Sigmoid colon (tissue), 7 donors: Measurements from ENCODE around the gene TEX52. TPM values are rescaled to one million over a fixed set of nuclear protein-coding genes. Genes with fewer than 3 reads are reported as not detected.

Experiments
- DNase-seq: peaks from one replicate; pipeline ENCODE4 v3.0.0-alpha.2; 2019
- H3K27ac ChIP-seq, 4 donors: fragments of 200-600 bp; sonication (generic); one replicate each; pipeline ENCODE4 v1.5.1; 2016 to 2019; ENCODE audit warnings: mild to moderate bottlenecking in 1 of 4
- H3K27me3 ChIP-seq, 3 donors: fragments of 200-600 bp; sonication (generic); one replicate each; pipeline ENCODE4 v1.5.1; 2019; ENCODE audit warnings: mild to moderate bottlenecking in 1 of 3
- H3K36me3 ChIP-seq, 4 donors: fragments of 200-600 bp; sonication (generic); one replicate each; pipeline ENCODE4 v1.5.1; 2016 to 2019
- H3K4me1 ChIP-seq, 4 donors: fragments of 200-600 bp; sonication (generic); one replicate each; pipeline ENCODE4 v1.5.1; 2017 to 2019
- H3K4me3 ChIP-seq, 4 donors: fragments of 200-600 bp; sonication (generic); one replicate each; pipeline ENCODE4 v1.5.1; 2017 to 2019; ENCODE audit warnings: mild to moderate bottlenecking in 2 of 4, moderate library complexity in 1 of 4
- H3K9me3 ChIP-seq, 4 donors: fragments of 200-600 bp in 3 of 4; sonication (generic) in 3 of 4; one replicate each; pipeline versions ENCODE4 v1.5.1 to v1.6.1; 2013 to 2019
- EP300 ChIP-seq, 4 donors: sonication (generic); formaldehyde crosslinking; IDR thresholded peaks; one replicate each; pipeline ENCODE4 v1.6.1; 2017; ENCODE audit warnings: antibody characterized with exemption in 4 of 4
- POLR2A ChIP-seq, 2 donors: fragments of 450-650 bp; IDR thresholded peaks; one replicate each; pipeline ENCODE4 v1.6.1; 2016; ENCODE audit warnings: antibody characterized with exemption in 2 of 2, mild to moderate bottlenecking in 2 of 2, moderate library complexity in 2 of 2
- POLR2AphosphoS5 ChIP-seq, 4 donors: sonication (generic); formaldehyde crosslinking; IDR thresholded peaks; one replicate each; pipeline ENCODE4 v1.6.1; 2017; ENCODE audit warnings: antibody characterized with exemption in 4 of 4
- WGBS, 2 donors: extraction: QIAGEN DNeasy Blood & Tissue Kit; methylation state at CpG; one replicate each; pipeline ENCODE4 v1.1.7; 2013; 5-methylcytosine and 5-hydroxymethylcytosine counted together
- intact Hi-C: fragments of 100-400 bp; cut with DNase I; formaldehyde crosslinking; loops from one replicate; pipeline ENCODE4 v1.15.1; 2023
- polyA plus RNA-seq, 3 donors: library from polyadenylated mRNA; stranded (reverse); fragments of 200-250 nt; gene quantifications; one replicate each; pipeline ENCODE4 v1.2.3, GENCODE V29; 2013
- total RNA-seq, 4 donors: library from RNA; depleted of rRNA; stranded (reverse); fragments of >200 nt; gene quantifications; one replicate each; pipeline ENCODE4 v1.1.0, GENCODE V29; 2016
- TF ChIP-seq, protein P1 (sequence below), 4 experiments: fragments of 450-650 bp in 3 of 4; fragments of 200-600 bp in 1 of 4; IDR thresholded peaks; one replicate each; pipeline ENCODE4 v1.5.1; 2016 to 2019; ENCODE audit warnings: antibody characterized with exemption in 4 of 4, mild to moderate bottlenecking in 3 of 4, moderate library complexity in 2 of 4
- donor health status: healthy with polysubstance abuse.
- donor health status: Bipolar disorder and iron deficiency.
- donor health status: healthy.

The TEX52 gene
- total and polyA plus RNA-seq, 7 donors, result not detected

DNA sequence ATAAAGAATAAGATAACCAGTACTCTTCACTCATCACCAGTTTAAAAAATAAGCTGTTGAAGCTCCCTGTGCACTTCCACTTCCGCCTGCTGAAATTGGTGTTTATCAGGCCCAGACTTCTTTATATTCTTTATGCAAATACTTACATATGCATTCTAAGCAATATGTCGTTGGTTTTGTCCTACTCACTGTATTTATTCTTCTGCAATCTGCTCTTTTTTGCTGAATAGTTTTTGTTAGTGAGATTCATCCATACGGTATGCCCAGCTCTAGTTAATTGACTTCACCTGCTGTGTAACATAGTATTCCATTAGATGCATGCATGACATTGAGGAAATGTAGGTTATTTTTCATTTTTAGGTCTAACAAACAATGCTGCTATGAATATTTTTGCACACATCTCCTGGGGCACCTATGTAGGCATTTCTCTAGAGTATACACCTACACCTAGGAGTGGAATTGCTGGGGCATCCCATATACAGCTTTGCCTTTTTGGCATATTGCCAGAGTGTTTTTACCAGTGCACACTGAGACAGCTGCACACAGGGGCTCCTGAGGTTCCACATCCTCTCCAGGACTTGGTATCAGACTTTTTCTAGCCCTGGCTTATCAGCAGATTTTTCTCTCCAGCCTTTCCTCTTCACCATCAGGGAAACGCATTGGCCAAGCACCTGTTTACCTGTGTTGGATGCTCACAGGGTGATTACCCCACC, 21.0 kb downstream of the TEX52 start:
- peaks cover 0 to 29% (median 0%) of the 10 kb centered on the region in 3 donors for H3K27me3 ChIP-seq
- 61 to 77% methylated on average over 4 of the region's 4 CpGs for WGBS, 2 donors
- no peaks in the 10 kb centered on the region for H3K9me3 ChIP-seq
- intact Hi-C loops, result no loop called here
- H3K27ac ChIP-seq, result no peak overlapping the region
- H3K36me3 ChIP-seq, result peaks cover 0 to 14% (median 4%) of the 10 kb centered on the region in 4 donors
- no peak overlapping the region for H3K4me3 ChIP-seq
- peaks cover 0 to 18% (median 14%) of the 10 kb centered on the region in 4 donors for H3K4me1 ChIP-seq
- DNase-seq, result no peak
- TF ChIP-seq POLR2A (IDR thresholded peaks at IDR 0.05) (no peak), POLR2AphosphoS5 (IDR thresholded peaks at IDR 0.05) (no peak), EP300 (IDR thresholded peaks at IDR 0.05) (no peak)
- TF ChIP-seq, protein P1, sequence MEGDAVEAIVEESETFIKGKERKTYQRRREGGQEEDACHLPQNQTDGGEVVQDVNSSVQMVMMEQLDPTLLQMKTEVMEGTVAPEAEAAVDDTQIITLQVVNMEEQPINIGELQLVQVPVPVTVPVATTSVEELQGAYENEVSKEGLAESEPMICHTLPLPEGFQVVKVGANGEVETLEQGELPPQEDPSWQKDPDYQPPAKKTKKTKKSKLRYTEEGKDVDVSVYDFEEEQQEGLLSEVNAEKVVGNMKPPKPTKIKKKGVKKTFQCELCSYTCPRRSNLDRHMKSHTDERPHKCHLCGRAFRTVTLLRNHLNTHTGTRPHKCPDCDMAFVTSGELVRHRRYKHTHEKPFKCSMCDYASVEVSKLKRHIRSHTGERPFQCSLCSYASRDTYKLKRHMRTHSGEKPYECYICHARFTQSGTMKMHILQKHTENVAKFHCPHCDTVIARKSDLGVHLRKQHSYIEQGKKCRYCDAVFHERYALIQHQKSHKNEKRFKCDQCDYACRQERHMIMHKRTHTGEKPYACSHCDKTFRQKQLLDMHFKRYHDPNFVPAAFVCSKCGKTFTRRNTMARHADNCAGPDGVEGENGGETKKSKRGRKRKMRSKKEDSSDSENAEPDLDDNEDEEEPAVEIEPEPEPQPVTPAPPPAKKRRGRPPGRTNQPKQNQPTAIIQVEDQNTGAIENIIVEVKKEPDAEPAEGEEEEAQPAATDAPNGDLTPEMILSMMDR (IDR thresholded peaks at IDR 0.05), result no peak

DNA sequence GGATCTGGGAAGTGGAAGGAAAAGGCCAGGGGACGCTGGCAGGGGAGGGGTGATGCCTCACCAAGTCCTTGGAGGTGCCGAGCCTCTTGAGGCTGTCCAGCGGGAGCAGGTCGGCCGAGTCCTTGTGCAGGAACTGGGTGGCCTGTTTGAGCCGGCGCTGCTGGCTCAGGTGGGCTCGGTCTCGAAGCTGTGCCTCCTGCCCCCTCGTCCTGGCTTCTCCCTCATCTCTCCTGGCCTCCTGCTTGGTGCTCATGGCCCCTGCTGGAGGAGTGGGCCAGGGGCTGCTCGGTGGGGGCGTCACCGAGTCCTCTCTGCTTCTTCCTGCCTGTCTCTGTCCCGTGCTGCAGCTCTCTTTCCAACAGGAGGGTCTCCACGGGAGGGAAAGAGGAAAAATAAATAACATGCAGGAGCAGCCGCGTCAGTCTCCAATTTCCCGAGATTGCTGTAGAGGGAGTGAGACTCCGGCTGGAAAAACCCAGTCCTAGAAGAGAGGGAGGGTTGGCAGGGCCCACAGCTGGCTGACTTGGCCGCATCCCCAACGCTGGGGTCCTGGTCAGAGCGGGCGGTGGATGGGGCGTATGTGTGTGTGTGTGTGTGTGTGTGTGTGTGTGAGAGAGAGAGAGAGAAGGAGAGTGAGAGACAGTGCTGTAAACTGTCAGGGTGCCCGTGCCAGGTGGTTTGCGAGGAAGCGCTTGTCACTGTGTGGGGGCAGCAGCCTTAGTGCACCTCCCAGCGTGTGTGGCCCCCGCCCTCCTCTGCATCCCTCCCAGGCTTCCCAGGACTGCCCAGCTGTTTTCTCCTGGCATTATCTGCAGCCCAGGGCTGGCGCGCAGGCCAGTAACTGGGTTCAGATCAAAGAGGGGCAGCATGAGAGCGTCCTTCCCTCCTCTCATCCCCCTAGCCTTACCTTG, 22.0 kb downstream of the TEX52 start, which contains the start of gene NRIP2:
Gene NRIP2 (minus strand): TSS at position 455 of the 911 bp plus-strand sequence. CDS start 52 bp downstream, at position 403.
- peak within 1 kb of the TSS; percentile 14 to 23 (median 16) for H3K27ac ChIP-seq

DNA sequence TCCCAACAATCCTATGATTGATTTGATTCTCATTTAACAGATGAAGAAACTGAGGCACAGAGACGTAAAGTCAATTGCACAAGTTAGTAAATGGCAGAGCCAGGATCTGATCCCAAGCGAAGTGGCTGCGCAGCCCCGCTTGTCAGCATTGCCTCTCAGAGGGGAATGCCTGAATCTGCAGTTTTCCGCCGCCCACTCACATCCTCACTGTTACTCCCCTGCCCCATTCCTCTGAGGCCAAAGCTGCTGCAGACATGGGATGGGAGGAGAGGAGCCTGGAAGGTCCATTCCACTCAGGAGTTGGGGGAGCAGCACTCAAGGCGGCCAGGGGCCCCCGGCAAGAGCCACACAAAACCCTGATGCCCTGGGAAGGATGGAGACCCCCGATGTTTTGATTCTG, 23.0 kb downstream of the TEX52 start:
- Histone ChIP-seq H3K4me1 (peaks cover 0 to 18% (median 14%) of the 10 kb centered on the region in 4 donors), H3K27me3 (peaks cover 0 to 29% (median 0%) of the 10 kb centered on the region in 3 donors), H3K36me3 (peaks cover 0 to 28% (median 10%) of the 10 kb centered on the region in 4 donors), H3K27ac (peak overlapping the region in 1 of 4 donors; percentile 14), H3K4me3 (peak overlapping the region in 2 of 4 donors; percentile 29 to 30), H3K9me3 (no peaks in the 10 kb centered on the region)
- TF ChIP-seq EP300 (IDR thresholded peaks at IDR 0.05) (no peak), POLR2A (IDR thresholded peaks at IDR 0.05) (no peak), POLR2AphosphoS5 (IDR thresholded peaks at IDR 0.05) (no peak)
- TF ChIP-seq, protein P1 (IDR thresholded peaks at IDR 0.05), result no peak
- 82 to 83% methylated on average over 9 of the region's 9 CpGs for WGBS, 2 donors
- DNase-seq, result no peak
- intact Hi-C loops, result no loop called here

More for the DNA sequence above, 22.0 kb downstream of the TEX52 start, which contains the start of gene NRIP2:
- Histone ChIP-seq H3K4me1 (peaks cover 0 to 18% (median 14%) of the 10 kb centered on the region in 4 donors), H3K27me3 (peaks cover 0 to 29% (median 0%) of the 10 kb centered on the region in 3 donors), H3K9me3 (no peaks in the 10 kb centered on the region), H3K36me3 (peaks cover 0 to 23% (median 9%) of the 10 kb centered on the region in 4 donors), H3K4me3 (peak within 1 kb of the TSS in 3 of 4 donors; percentile 28 to 30 (median 29))
- WGBS, 2 donors, result 18 to 30% methylated on average over 32 of the region's 32 CpGs
- intact Hi-C loops, result no loop called here
- TF ChIP-seq, protein P1 (IDR thresholded peaks at IDR 0.05), result peak in 1 of 4 experiments; percentile 8
- TF ChIP-seq POLR2AphosphoS5 (IDR thresholded peaks at IDR 0.05), result no peak
- DNase-seq, result no peak

DNA sequence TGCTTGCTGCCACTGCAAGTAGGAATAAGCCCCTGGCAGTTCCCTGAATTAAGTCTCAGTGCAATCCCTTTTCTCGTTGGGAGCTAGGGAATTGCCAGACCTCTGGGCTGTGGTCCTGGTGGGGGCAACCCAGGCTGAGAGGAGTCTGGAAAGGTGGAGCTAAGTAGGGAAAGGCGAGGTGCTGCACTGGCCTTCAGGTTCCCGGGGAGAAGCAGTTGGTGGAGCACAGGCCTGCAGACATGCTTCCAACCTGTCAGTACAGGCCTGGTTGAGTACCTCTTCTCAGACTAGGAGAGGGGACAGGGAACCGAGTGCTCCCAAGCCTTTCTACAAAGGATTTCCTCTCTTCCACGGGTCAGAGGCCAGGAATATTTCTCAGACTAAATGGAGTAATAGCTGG, 23.5 kb downstream of the TEX52 start:
- peaks cover 0 to 18% (median 14%) of the 10 kb centered on the region in 4 donors for H3K4me1 ChIP-seq
- WGBS, 2 donors, result 71 to 73% methylated on average over 5 of the region's 5 CpGs
- H3K27me3 ChIP-seq, result peaks cover 0 to 29% (median 0%) of the 10 kb centered on the region in 3 donors
- no peak for DNase-seq
- TF ChIP-seq EP300 (IDR thresholded peaks at IDR 0.05), result no peak
- no peak for TF ChIP-seq POLR2A (IDR thresholded peaks at IDR 0.05)
- TF ChIP-seq, protein P1 (IDR thresholded peaks at IDR 0.05), result no peak
- TF ChIP-seq POLR2AphosphoS5 (IDR thresholded peaks at IDR 0.05), result no peak
- H3K4me3 ChIP-seq, result peak overlapping the region in 1 of 4 donors; percentile 30
- no peak overlapping the region for H3K27ac ChIP-seq
- intact Hi-C loops, result no loop called here
- no peaks in the 10 kb centered on the region for H3K9me3 ChIP-seq
- peaks cover 0 to 27% (median 13%) of the 10 kb centered on the region in 4 donors for H3K36me3 ChIP-seq
